DOHH2 (cell line): ENCODE data around the gene KLK1.

ENCODE experiments used
- H3F3A ChIP-seq: fragments of 200-600 bp; sonication (generic), shearing (Covaris generic); 2 replicates; pipeline ENCODE4 v1.6.0; 2016; ENCODE audit warnings: antibody characterized with exemption, mild to moderate bottlenecking; ENCODE audit not compliant: control insufficient read depth, insufficient read depth
- H3K27ac ChIP-seq: fragments of 200-600 bp; sonication (generic); 2 replicates; pipeline ENCODE4 v1.5.1; 2014; ENCODE audit warnings: low read depth, mild to moderate bottlenecking, low read length, moderate library complexity
- H3K27me3 ChIP-seq: fragments of 200-600 bp; sonication (generic); 2 replicates; pipeline ENCODE4 v1.6.1; 2014; ENCODE audit warnings: mild to moderate bottlenecking, low read length, mixed read lengths; ENCODE audit not compliant: control insufficient read depth
- H3K36me3 ChIP-seq: fragments of 200-600 bp; sonication (generic); 2 replicates; pipeline ENCODE4 v1.6.1; 2014; ENCODE audit warnings: mild to moderate bottlenecking, low read length, moderate library complexity, mixed read lengths; ENCODE audit not compliant: control insufficient read depth
- H3K4me1 ChIP-seq: fragments of 200-600 bp; sonication (generic); 2 replicates; pipeline ENCODE4 v1.6.1; 2014; ENCODE audit warnings: mild to moderate bottlenecking, low read length, mixed read lengths; ENCODE audit not compliant: control insufficient read depth
- H3K4me2 ChIP-seq: fragments of 200-600 bp; sonication (generic); 2 replicates; pipeline ENCODE4 v1.6.0; 2014; ENCODE audit warnings: mild to moderate bottlenecking, low read length, moderate library complexity
- H3K4me3 ChIP-seq: fragments of 200-600 bp; sonication (generic); 2 replicates; pipeline ENCODE4 v1.5.1; 2014; ENCODE audit warnings: mild to moderate bottlenecking, low read length, mixed read lengths
- H3K79me2 ChIP-seq: fragments of 200-600 bp; sonication (generic); 2 replicates; pipeline ENCODE4 v1.6.1; 2014; ENCODE audit warnings: mild to moderate bottlenecking, low read length, mixed read lengths; ENCODE audit not compliant: control insufficient read depth
- H3K9me2 ChIP-seq: fragments of 200-600 bp; sonication (generic); replicated peaks from 2 replicates; pipeline ENCODE4 v1.6.1; 2014; ENCODE audit warnings: mild to moderate bottlenecking, low read length, mixed read lengths; ENCODE audit not compliant: control insufficient read depth
- H3K9me3 ChIP-seq: fragments of 200-600 bp; sonication (generic); 2 replicates; pipeline ENCODE4 v1.6.1; 2014; ENCODE audit warnings: antibody characterized with exemption, low read length, mixed read lengths; ENCODE audit not compliant: control insufficient read depth, insufficient read depth
- H4K20me1 ChIP-seq: fragments of 200-600 bp; sonication (generic); 2 replicates; pipeline ENCODE4 v1.6.0; 2014; ENCODE audit warnings: low read depth, mild to moderate bottlenecking, antibody characterized with exemption, low read length, moderate library complexity; ENCODE audit not compliant: control insufficient read depth, insufficient read depth
- CTCF ChIP-seq: fragments of 200-600 bp; sonication (generic); IDR thresholded peaks from one replicate; pipeline ENCODE4 v1.5.1; 2014; ENCODE audit warnings: antibody characterized with exemption, mild to moderate bottlenecking, low read depth, low read length; ENCODE audit not compliant: poor library complexity, severe bottlenecking
- EZH2phosphoT487 ChIP-seq: fragments of 200-600 bp; sonication (generic); IDR thresholded peaks from 2 replicates; pipeline ENCODE4 v1.6.1; 2017; ENCODE audit warnings: borderline replicate concordance, mild to moderate bottlenecking, antibody characterized with exemption, low read length, moderate library complexity, mixed read lengths

Gene KLK1

GRCh38 chr19:50854636-50855410 lies 31.2 kb upstream of the KLK1 start, which contains the start of gene KLK3:
Gene KLK3 (plus strand): TSS chr19:50854915. CDS start chr19:50854956, 41 bp downstream.
- Histone ChIP-seq H3K4me3 (no peak within 1 kb of the TSS), H3K27me3 (peaks cover 20% of the 10 kb centered on the region), H3K36me3 (no peaks in the 10 kb centered on the region), H3K27ac (no peak within 1 kb of the TSS), H3K9me2 (no peaks in the 10 kb centered on the region), H3K9me3 (no peaks in the 10 kb centered on the region), H3K79me2 (no peaks in the 10 kb centered on the region), H3K4me2 (no peak within 1 kb of the TSS), H3K4me1 (no peaks in the 10 kb centered on the region), H4K20me1 (no peaks in the 10 kb centered on the region), H3F3A (no peaks in the 10 kb centered on the region)
- TF ChIP-seq CTCF: no peak
- TF ChIP-seq EZH2phosphoT487: no peak

GRCh38 chr19:50851620-50852019 lies 28.0 kb upstream of the KLK1 start:
- peaks cover 16% of the 10 kb centered on the region for H3K27me3 ChIP-seq
- H3K4me1 ChIP-seq: no peaks in the 10 kb centered on the region
- H3F3A ChIP-seq: no peaks in the 10 kb centered on the region
- H3K79me2 ChIP-seq: no peaks in the 10 kb centered on the region
- no peaks in the 10 kb centered on the region for H3K36me3 ChIP-seq
- no peak overlapping the region for H3K27ac ChIP-seq
- H3K9me2 ChIP-seq: no peaks in the 10 kb centered on the region
- H3K4me2 ChIP-seq: no peak overlapping the region
- no peak overlapping the region for H3K4me3 ChIP-seq
- no peaks in the 10 kb centered on the region for H4K20me1 ChIP-seq
- no peaks in the 10 kb centered on the region for H3K9me3 ChIP-seq
- no peak for TF ChIP-seq EZH2phosphoT487
- TF ChIP-seq CTCF: no peak

- H3K79me2 ChIP-seq: no peaks in the 10 kb centered on the region
- no peaks in the 10 kb centered on the region for H3K9me3 ChIP-seq
- H4K20me1 ChIP-seq: no peaks in the 10 kb centered on the region
- H3K4me3 ChIP-seq: no peak overlapping the region
- H3K4me1 ChIP-seq: no peaks in the 10 kb centered on the region
- H3K9me2 ChIP-seq: no peaks in the 10 kb centered on the region
- H3K4me2 ChIP-seq: no peak overlapping the region
- H3K36me3 ChIP-seq: no peaks in the 10 kb centered on the region
- peaks cover 16% of the 10 kb centered on the region for H3K27me3 ChIP-seq
- no peaks in the 10 kb centered on the region for H3F3A ChIP-seq
- H3K27ac ChIP-seq: no peak overlapping the region
- no peak for TF ChIP-seq EZH2phosphoT487
- no peak for TF ChIP-seq CTCF
These were observed 27.2 kb upstream of the KLK1 start for GRCh38 chr19:50850738-50851137.
